ENCODE data around the gene CADPS. TPM values are rescaled to one million over a fixed set of nuclear protein-coding genes. Genes with fewer than 3 reads are reported as not detected.

CADPS gene
- total RNA-seq, 1 experiment from 2014 or later = not detected

DNA sequence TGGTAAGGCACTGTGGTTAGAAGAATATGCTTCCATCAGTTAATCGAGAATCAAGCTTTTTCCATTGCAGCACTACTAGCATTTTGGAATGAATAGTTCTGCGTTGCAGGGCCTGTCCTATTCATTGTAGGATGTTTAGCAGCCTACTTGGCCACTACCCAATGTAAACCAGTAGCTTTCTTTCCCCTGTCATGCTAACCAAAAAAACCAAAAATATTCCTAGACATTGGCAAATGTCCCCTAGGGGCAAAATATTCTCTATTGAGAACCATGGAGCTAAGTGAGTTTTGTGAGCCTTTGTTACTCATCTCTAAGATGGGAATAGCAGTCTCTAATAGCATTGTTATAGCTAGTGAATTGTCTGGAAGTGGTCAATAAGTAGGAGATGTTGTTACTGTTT, 187.2 kb downstream of the CADPS start:
- H3K9me3 ChIP-seq (ENCODE audit: control insufficient read depth, insufficient read depth, low read depth, low read length) = no peaks in the 10 kb centered on the region
- no peak overlapping the region for H3K27ac ChIP-seq (ENCODE audit: low read length)
- intact Hi-C loops (cut with micrococcal nuclease; ENCODE audit: unreplicated experiment) (no loop called here), in situ Hi-C loops (cut with HindIII; ENCODE audit: low pct_unique_long_range_greater_than_20kb, low sequenced_read_pairs) (no loop called here)
- H3K4me1 ChIP-seq (ENCODE audit: control insufficient read depth, insufficient read depth, low read length) = no peaks in the 10 kb centered on the region
- TF ChIP-seq, protein P1, sequence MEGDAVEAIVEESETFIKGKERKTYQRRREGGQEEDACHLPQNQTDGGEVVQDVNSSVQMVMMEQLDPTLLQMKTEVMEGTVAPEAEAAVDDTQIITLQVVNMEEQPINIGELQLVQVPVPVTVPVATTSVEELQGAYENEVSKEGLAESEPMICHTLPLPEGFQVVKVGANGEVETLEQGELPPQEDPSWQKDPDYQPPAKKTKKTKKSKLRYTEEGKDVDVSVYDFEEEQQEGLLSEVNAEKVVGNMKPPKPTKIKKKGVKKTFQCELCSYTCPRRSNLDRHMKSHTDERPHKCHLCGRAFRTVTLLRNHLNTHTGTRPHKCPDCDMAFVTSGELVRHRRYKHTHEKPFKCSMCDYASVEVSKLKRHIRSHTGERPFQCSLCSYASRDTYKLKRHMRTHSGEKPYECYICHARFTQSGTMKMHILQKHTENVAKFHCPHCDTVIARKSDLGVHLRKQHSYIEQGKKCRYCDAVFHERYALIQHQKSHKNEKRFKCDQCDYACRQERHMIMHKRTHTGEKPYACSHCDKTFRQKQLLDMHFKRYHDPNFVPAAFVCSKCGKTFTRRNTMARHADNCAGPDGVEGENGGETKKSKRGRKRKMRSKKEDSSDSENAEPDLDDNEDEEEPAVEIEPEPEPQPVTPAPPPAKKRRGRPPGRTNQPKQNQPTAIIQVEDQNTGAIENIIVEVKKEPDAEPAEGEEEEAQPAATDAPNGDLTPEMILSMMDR (IDR thresholded peaks at IDR 0.05) = no peak
- no peaks in the 10 kb centered on the region for H3K27me3 ChIP-seq (ENCODE audit: control insufficient read depth, insufficient read depth, low read length)
- no peak for ATAC-seq
- H3K4me3 ChIP-seq (ENCODE audit: low read depth in 2 of 2, low read length in 2 of 2) = no peak overlapping the region
- ChIA-PET POLR2A (no interaction called here), CTCF (no interaction called here)
- DNase-seq (ENCODE audit: low read depth, low spot score) = no peak
- no peaks in the 10 kb centered on the region for H3K36me3 ChIP-seq (ENCODE audit: control insufficient read depth, insufficient read depth, low read length)
- BruUV-seq (replicated peaks) = no TSS peak

DNA sequence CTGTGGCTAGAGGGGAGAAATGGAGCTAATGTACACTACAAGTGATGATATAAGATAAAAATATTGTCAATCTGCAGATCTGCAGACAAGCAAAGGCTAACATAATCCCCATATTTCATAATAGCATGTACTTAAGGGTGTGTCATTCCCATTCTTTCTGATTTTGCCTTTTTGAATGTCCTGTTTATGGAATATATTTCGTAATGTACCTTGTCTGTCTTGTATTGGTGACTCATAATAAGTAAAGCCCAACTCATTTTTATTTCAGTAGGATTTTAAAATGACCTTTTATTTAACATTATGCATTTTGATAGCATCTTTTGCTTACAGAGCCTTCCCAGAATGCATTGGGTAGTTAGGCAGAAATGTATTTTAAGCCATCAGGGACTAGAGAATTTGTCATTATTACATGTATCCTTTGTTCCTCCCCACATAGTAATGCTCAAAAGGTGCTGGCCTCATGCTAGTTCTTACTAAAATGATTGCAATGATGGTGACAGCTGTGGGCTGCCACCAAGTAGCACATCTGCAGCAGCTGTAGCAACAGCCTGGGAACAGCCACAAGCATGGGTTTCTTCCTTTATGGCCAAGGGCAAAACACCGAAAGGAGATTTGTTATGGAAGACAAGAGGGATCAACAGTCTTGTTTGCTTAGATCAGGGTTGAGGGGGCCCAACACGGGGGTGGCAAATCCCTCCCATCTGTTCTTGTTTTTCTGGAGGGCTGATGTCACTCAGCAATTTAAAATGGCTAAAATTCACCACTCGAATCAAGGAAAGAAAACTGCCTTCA, 188.5 kb downstream of the CADPS start:
- DNase-seq (ENCODE audit: low read depth, low spot score) = no peak
- ChIA-PET CTCF (no interaction called here), POLR2A (no interaction called here)
- Histone ChIP-seq H3K36me3 (ENCODE audit: control insufficient read depth, insufficient read depth, low read length) (no peaks in the 10 kb centered on the region), H3K4me1 (ENCODE audit: control insufficient read depth, insufficient read depth, low read length) (no peaks in the 10 kb centered on the region), H3K27me3 (ENCODE audit: control insufficient read depth, insufficient read depth, low read length) (no peaks in the 10 kb centered on the region), H3K27ac (ENCODE audit: low read length) (no peak overlapping the region), H3K9me3 (ENCODE audit: control insufficient read depth, insufficient read depth, low read depth, low read length) (no peaks in the 10 kb centered on the region), H3K4me3 (ENCODE audit: low read depth in 2 of 2, low read length in 2 of 2) (no peak overlapping the region)
- no TSS peak for BruUV-seq (replicated peaks)
- ATAC-seq = no peak
- intact Hi-C loops (cut with micrococcal nuclease; ENCODE audit: unreplicated experiment) (no loop called here), in situ Hi-C loops (cut with HindIII; ENCODE audit: low pct_unique_long_range_greater_than_20kb, low sequenced_read_pairs) (no loop called here)
- TF ChIP-seq POLR2AphosphoS5 (IDR thresholded peaks at IDR 0.05; ENCODE audit: low read depth, low read length) (no peak), SIN3A (IDR thresholded peaks at IDR 0.05; ENCODE audit: borderline replicate concordance, insufficient read depth, low read depth, low read length) (no peak), TCF7L2 (IDR thresholded peaks at IDR 0.05; ENCODE audit: low read depth, low read length) (no peak)
- TF ChIP-seq, protein P2, sequence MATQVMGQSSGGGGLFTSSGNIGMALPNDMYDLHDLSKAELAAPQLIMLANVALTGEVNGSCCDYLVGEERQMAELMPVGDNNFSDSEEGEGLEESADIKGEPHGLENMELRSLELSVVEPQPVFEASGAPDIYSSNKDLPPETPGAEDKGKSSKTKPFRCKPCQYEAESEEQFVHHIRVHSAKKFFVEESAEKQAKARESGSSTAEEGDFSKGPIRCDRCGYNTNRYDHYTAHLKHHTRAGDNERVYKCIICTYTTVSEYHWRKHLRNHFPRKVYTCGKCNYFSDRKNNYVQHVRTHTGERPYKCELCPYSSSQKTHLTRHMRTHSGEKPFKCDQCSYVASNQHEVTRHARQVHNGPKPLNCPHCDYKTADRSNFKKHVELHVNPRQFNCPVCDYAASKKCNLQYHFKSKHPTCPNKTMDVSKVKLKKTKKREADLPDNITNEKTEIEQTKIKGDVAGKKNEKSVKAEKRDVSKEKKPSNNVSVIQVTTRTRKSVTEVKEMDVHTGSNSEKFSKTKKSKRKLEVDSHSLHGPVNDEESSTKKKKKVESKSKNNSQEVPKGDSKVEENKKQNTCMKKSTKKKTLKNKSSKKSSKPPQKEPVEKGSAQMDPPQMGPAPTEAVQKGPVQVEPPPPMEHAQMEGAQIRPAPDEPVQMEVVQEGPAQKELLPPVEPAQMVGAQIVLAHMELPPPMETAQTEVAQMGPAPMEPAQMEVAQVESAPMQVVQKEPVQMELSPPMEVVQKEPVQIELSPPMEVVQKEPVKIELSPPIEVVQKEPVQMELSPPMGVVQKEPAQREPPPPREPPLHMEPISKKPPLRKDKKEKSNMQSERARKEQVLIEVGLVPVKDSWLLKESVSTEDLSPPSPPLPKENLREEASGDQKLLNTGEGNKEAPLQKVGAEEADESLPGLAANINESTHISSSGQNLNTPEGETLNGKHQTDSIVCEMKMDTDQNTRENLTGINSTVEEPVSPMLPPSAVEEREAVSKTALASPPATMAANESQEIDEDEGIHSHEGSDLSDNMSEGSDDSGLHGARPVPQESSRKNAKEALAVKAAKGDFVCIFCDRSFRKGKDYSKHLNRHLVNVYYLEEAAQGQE (IDR thresholded peaks at IDR 0.05; ENCODE audit: insufficient read depth in 1 of 2, low read depth in 2 of 2, low read length in 1 of 2) = no peak
- TF ChIP-seq, protein P1 (IDR thresholded peaks at IDR 0.05) = no peak
